Left hindlimb (tissue), 1 donor: ENCODE results near the gene ARHGAP15.

ENCODE experiments used
- DNase-seq: peaks from one replicate; pipeline ENCODE4 v3.0.0-alpha.2; 2018

The ARHGAP15 gene

DNA sequence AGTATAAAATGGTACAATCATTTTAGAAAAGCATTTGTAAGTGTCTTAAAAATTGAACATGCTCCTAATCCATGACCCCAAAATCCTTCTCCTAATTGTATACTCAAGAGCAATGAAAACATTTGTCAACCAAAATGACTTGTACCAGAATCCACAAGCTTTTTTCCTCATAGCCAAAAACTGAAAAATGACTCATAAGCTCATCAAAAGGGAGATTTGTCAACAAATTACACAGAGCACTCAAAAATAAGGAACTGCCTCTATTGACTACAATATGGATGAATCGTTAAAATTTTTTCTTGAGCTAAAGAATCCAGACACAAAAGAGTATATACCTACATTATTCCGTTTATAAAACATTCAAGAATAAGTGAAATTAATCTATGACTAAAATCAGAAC lies 544.8 kb downstream of the ARHGAP15 start:
- DNase-seq: no peak

DNA sequence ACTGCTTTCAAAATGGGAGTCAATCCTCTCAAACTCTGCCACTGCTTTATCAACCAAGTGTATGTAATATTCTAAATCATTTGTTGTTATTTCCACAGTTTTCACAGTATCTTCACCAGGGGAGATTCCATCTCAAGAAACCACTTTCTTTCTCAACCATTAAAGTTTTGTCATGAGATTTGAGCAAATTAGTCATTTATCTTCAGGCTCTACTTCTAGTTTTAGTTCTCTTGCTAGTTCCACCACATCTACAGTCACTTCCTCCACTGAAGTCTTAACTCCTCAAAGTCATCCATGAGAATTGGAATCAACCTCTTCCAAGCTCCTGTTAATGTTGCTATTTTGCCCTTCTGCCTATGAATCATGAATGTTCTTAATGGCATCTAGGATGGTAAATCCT lies 545.8 kb downstream of the ARHGAP15 start:
- no peak for DNase-seq

DNA sequence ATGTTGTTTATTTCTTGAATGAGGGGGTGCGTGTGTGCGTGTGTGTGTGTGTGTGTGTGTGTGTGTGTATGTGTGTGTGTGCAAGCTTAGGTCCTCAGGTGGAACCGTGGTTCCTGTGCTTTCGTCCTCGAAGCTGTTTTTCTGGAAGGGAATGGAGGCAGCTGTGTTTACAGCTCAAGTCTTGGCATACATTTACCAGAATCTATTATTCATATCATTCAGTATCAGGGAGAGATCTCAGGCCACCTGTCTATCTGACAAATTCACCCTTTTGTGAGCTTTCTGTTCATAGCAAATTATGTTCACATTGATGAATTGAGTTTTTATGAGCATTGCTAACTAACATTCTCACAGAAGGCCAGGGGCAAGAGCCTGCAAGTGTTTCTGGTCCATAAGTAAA lies 550.4 kb downstream of the ARHGAP15 start:
- DNase-seq: no peak

DNA sequence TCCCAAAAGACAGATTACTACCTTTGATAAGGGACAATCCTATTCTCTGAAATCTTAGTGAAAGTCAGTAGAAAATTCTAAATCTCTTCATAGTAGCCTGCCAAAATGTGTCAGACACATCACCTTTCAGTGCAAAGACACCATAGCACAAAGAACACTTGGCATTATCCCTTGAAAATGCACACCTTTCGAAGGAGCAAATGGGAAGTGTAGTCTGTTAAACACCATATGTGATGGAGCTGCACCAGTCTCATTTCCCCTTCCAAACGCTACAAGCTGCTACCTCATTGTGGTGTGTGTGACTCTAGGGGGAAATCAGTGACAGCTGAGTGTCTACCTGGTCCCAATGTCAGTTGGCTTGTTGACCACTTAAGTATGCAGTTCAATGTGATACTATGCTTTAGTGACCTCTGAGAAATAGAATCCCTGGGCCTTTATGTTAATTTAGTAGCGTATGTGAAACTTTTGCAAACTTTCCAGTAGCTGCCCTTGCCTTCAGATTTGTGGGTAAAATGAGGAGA lies 551.7 kb downstream of the ARHGAP15 start:
- no peak for DNase-seq

DNA sequence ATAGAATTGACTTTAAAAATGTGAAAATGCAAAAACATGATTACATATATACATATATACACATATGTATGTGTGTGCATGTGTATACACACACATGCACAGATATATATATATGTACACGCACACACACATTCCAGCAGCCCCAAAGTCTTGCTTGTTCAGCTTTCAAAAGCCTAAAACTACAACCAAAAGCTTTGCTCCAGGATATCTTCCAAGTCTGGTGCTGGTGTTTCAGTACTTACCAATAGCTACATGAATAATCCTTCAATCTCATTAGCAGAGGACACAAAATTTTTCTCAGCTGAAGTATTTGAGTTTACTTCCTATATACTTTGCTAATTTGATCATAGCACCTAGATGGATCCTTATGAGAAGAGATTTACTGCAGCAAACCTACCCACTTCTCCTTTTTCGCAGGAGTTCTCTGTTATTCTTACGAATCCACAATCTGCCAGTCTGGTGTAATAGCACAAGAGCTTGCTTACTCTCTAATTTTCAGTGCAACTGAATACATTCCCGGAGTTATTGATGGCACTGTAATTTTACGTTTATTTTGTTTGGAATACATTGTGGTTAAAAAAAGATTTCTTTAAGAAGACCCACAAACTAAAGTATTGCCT lies 553.3 kb downstream of the ARHGAP15 start:
- no peak for DNase-seq

DNA sequence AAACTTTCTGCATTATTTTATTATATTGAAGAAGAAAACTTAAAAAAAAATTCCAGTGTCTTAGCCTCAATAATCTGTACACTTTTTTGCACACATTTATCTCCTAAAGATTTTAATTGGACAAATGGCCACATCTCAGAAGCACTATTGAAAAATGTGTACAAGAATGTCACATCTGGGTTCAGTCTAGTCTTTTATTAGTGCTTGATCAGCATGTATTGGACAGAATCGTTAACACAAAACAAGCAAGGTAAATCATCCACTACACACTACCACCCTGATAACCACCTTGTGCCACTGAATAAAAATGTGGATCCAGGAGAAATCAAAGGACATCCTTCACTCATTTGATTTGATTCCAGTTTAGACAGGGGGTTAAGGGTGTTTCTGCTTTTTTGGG lies 554.8 kb downstream of the ARHGAP15 start:
- DNase-seq: no peak

DNA sequence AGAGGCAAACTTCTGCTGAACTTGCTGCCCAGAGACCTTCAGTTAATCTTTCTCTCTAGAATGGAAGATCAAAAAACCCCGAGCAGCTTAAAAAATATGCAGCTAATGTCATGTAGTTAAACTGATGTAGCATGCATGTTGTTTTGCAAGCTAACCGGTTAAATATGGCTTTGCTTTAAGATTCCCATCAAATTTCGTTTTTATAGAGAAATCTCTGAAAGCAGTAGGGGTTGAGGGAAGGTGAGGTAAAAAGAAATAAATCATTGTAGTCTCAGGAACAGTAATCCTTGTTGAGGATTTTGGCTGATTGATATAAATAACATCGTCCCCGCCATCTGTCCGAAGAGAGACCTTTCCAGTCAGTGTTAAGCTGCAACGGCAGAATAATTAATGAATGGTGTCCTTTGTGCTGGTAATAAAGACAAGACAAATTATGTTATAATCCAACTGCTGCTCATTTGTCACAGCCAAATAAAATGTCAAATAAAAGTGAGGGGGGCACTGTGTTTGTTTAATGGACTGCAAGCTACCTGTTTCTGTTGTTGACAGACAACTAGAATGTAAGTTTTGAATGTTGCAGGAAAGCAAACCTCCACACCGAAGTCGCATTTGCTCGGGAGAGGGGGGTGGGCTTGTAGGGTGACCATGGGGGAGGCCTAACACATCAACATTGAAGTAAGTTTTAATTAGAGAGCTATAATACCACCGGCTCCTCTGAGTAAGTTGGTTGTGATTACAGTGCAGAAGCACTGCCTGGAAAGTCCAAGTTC lies 555.5 kb downstream of the ARHGAP15 start:
- DNase-seq: no peak

DNA sequence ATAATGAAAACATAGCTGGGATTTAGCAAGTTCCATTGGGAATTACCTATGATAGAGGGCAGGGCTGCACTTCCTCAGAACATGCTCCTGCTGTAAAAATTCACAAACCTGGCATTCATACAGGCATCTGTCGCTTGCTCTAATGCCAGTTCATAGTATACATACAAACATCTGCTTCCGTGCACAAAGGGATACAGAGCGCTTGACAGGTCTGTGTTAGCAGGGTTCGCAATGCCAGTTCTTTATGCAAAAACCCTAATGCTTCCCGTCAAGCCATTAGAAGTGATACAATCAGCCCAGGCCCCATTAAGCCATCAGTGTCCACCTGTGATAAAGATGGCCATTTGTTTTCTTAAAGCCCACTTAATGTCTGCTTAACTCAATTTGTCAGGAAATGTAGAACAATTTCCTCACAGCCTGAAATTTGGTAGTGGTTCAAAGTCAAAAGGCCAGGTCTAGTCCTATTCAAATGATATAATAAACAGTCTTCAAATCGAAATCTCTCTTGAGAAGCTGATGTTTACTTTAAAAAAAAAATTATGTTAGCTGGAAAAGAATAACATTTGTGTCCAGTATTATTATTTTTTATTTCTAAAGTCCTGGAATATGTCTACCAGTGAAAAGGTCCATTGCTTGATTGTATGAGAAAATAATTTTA lies 556.3 kb downstream of the ARHGAP15 start:
- DNase-seq: peak; percentile 37

DNA sequence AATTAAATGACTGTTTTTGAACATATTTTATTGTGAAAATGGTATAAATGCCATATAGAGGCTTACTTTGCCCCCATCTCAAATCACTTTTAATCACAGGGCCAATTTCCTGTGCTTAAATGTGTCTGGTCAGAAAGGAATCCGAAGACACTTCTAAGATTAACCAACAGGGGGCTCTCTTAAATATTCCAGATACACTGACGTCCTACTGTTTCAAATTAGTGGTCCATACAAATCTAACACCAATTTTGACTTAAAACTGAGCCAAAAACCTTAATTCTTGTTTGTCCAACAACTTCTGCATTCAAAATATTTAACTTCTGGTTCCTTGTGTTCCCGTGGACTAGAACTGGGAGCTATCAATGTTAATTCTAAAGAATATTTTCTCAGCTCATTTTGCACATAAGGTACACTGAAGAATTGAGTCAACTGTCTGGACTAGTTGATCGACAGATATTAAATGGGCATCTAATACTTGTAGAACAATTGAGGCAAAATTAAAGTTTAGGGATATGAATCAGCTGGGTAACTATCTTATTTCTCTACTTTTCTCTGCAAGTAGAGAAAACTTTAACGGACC lies 557.5 kb downstream of the ARHGAP15 start:
- no peak for DNase-seq

DNA sequence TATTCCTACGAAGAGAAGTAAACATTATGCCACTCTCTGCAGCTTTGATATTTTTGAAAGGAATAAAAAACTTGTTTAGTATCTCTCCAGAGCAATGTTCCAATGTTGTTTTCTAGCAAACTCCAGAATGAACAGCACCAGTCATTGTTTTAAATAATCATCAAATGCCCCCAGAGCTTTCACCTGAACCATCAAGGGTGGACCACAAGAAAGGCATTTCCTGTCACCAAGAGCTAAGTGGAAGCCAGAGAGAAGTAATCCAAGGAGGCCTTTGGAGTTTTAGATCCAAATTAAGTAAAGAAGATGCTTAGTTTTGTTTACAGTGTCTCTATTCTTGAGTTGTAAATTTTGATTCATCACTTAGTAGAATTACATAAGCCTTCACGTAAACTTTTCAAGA lies 559.0 kb downstream of the ARHGAP15 start:
- no peak for DNase-seq

DNA sequence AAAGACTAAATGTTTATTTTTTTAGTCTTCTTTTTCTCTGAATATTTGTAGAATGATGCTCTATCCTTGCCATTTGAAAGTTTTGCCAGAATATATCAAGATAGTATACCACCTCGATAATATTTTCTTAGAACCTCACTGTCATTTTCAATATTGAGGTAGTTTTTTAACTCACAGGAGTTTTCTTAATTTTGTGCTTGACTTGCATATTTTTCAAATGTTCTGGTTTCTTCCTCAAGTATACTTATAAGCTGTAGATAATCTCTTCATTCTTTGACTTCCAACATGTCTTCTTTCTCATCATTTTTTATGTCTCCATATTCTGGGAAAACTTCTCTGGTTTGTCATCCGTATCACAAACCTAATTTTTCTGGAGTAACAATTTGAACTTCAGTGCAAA lies 559.6 kb downstream of the ARHGAP15 start:
- DNase-seq: no peak

DNA sequence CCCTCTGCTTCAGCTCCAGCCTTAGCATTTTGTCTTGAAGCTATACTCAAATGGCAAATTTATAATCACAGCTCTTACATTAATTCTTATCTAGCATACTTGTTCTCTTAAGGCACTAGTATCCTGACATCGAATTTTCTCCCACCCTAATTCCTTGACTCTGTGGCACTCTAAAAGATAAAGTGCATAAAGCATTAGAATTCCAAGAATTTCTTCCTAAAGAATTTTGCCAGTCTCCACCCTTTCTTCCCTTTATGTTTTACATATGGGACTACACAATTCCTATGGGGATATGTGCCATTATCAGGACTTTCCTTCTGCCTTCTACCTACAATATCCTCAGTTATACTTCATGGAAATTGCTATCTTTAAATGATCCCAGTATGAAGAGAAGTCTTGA lies 560.3 kb downstream of the ARHGAP15 start:
- DNase-seq: no peak

DNA sequence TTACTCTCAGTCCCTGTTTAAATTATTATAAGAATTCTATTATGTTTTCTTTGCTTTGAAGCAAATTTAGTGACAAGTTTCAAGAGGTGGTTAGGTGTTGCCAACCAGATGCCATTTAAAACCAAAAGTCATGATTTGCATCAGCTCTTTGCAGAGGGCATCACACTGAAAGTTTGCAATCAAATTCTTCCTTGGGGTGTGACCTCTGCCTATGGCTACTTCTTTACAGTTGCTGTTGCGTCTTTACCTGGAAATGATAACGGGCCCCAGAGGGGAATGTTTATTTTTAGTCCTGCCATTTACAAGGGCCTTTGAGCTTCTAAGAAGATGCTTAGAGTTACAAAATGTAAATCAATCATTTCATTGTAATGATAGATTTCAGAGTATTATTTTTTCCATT lies 561.0 kb downstream of the ARHGAP15 start:
- DNase-seq: no peak

DNA sequence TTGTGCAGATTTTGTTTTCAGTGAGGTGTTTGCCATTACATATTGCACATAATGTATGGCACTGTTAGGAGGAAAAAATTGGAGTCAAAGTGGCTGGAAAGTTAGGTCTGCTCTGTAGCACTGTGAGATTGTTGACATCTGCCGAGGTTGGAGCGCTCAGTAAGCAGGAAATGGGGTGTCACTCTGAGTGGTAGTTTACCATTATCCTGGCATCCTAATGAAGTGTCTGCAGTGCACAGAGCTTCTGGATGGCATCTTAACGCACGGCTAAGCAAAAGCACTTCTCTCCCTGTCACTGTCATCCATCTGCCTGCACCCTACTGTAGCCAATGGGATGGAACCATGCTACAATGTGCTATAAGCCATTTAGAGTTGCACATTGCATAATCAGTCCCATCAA lies 561.9 kb downstream of the ARHGAP15 start:
- DNase-seq: no peak

DNA sequence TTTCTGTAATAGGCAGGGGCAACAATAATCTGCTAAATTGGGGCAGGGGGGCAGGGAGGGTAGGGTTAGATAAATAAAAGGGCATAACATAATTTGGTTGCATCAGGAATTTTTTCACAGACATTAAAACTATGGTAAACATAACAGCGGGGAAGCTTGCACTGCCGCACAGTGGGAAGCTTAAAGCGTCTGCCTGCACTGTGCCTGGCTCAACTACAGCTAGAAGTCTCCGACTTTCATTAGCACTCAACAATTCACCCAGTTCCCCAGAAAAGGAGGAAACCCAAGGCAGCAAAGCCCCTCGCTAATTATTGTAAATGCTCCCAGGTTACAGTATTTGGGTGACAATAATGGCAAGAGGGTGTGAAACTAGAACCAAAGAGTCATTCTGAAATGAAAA lies 562.9 kb downstream of the ARHGAP15 start:
- DNase-seq: no peak

DNA sequence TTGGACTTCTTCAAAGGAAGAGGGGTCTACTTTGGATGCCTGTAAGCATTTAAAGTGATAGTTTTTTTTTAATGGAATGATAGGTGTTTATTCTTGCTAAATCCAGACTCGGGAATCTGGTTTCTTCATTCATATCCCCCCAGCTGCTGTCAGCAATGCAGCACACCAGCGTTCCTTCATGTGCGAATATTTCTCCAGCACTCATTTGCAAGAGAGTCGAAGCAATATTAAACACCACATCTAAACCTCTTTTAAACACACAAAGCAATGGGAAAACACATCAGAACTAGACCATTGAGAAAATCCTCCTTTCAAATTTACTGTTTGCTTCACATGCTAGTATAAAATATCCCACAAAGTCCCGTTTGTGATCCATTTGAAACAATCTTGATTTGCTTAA lies 563.7 kb downstream of the ARHGAP15 start:
- no peak for DNase-seq

DNA sequence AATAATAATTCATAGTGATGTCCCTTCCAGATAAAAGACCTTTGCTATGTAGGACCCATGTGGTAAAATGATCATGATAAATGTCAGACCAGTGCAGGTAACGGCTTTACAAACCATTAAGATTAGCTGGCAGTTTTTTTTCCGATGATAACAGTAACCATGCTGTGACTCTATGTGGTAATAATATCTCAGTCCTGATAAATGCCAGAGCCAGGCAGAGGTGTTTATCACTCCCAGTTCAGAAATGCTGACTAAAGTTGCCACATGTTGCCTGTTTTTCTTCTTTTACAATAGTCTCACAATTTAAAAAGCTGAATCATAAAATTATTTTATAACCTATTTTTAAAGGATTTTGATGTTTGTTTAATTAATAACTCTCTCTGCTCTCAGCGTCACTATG lies 565.1 kb downstream of the ARHGAP15 start:
- no peak for DNase-seq

DNA sequence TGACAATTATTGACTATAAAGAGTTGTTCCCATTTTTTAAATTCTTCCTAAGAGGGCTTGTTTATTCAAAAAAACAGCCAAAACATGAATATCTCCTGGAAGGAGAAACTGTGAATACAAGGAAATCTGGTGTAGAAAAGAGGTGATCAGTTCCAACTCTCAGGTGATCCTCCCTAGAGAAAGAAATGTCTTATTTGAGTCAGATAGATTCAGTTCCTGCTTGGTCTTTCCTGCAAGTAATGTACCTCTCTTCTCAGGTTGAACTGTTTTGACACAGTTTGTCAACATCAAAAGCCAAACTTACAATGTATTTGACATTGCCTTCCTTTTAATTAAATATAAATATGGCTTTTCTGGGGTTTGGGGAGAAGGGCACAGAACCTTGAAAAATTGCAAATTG lies 567.4 kb downstream of the ARHGAP15 start:
- DNase-seq: no peak

DNA sequence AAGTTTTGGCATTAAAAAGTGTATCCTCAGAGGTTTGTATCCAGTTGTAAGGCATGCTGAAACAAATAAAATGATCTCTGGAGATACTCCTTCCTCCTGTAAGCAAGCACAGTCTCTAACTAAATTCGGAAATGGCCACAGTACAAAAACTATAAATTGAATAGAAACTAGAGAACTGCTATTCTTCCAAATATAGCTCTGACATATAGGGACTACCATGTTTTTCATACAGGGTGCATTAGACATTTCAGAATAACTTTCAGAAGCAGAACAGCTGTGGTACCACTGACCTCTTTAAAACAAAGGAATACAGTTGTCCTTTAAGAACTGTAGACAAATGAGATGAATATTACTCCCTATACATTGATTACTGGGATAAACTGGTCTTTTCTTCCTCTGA lies 568.5 kb downstream of the ARHGAP15 start:
- no peak for DNase-seq

DNA sequence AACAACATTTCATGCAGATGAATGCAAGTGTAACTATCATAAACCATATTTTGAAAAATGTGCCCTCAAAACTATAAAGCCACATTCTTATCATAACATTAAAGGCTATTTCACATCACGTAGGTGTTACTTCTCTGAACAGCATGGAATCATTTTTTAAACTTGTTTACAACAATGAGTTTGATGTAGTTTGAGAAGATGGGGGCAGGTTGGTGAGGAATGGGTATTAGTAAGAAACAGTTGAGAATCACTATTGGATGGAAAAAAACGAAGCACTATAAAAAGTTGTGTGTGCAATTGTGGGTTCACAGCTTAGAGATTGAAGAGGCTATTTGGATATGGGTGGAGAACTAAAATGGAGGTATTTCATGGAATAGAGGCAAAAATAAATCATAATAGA lies 569.1 kb downstream of the ARHGAP15 start:
- no peak for DNase-seq

DNA sequence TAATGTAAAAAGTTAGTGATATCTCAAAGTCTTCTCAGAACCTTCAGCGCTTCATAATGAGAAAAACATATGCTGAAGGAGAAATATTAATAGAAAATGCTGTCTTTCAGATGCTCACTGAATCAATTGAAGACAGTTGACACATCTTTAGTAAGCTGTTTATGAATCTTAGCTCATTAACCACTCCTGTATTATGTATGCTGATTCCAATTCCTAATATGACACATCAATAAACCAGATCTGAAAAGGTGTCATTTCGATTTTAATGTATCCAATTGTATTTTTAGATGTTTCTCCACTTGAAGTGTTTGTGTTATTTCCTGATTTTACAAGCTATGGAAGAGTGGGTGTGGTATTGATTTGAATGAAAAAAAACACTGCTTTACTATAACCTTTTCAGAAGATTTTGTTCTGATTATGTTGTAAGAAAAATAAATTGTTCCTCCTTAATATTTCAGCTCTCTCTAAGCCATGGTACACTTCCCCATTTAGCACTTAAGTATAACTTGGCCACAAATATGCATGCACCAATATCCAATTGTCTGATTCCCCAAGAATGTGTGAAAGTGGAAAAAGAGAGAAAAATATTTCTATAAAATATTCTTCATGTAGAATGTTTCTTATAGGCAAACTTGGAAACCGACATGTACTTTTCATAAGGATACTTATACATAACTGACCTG lies 569.8 kb downstream of the ARHGAP15 start:
- DNase-seq: no peak

DNA sequence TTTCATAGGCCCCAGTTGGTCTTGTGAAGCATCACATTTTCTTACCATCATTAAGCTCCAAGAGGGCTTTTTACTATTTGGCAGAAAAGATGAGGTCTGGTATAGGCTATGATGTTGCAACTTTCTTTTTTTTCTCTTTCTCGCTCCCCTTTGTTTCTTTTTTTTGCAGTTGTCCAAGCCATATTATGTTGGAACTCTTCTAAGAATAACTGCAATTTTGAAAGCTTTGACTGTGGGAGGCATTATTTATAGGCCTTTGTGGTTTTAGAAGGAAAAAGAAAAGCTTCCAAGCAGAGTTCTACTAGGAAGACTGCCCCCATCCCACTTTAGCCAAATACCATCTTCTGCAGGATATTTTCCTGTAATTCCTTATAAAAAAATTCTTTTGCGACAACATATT lies 571.6 kb downstream of the ARHGAP15 start:
- DNase-seq: no peak

DNA sequence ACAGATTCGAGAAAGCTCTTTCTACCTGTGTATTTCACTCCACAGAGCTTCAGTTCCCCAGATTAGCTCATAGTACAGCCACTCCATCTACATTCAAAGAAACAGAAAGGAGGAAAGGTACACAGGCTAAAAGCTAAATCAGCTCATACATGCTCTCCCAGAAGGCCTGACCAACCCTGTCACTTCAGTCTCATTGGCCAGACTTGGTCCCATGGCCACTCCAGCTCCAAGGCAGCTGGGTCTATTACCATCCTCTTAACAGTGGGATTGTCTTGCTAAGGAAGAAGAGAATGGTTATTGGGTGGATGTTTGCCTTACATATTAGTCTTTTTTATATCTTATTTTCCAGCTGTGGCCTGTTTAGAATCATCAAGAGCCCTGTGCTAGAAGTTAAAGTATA lies 572.6 kb downstream of the ARHGAP15 start:
- DNase-seq: no peak
